GM12878 (cell line): ENCODE data around the gene OSBPL10. TPM values are rescaled to one million over a fixed set of nuclear protein-coding genes. Genes with fewer than 3 reads are reported as not detected.

Experiments
- ATAC-seq: fragments of 200-7000 bp; cut with Tn5 transposase; 3 replicates; pipeline ENCODE4 v1.9.1; 2020; ENCODE audit warnings: mild to moderate bottlenecking, moderate library complexity
- Bru-seq: library from RNA; stranded (reverse); fragments of 400-500 nt; gene quantifications from one replicate; lab custom pipeline; 2021; lab: Mats Ljungman, UMichigan
- BruChase-seq, 2 experiments: library from RNA; stranded (reverse); fragments of 400-500 nt; gene quantifications; one replicate each; lab custom pipeline; 2021; lab: Mats Ljungman, UMichigan
- BruUV-seq: library from RNA; stranded (reverse); fragments of 400-500 nt; replicated peaks from 2 replicates; lab custom pipeline; 2021; lab: Mats Ljungman, UMichigan
- CTCF ChIA-PET: fragments of 300-600 bp; sonication (Branson Sonifier 250); formaldehyde crosslinking; extraction: SDS; loops from one replicate; lab custom pipeline; 2021; ENCODE audit warnings: inconsistent platforms; lab: Yijun Ruan, JAX
- POLR2A ChIA-PET: fragments of 350-600 bp; formaldehyde crosslinking; extraction: SDS; loops from one replicate; lab custom pipeline; 2021; ENCODE audit warnings: inconsistent platforms; lab: Charles Lee
- RAD21 ChIA-PET: fragments of 300-600 bp; sonication (Branson Sonifier 250); formaldehyde crosslinking; loops from one replicate; lab custom pipeline; 2023; ENCODE audit warnings: antibody characterized with exemption; ENCODE audit not compliant: unreplicated experiment; lab: Charles Lee
- SMC1A ChIA-PET: fragments of 300-600 bp; sonication (Branson Sonifier 250); formaldehyde crosslinking; loops from one replicate; lab custom pipeline; 2023; ENCODE audit not compliant: unreplicated experiment, uncharacterized antibody; lab: Charles Lee
- DNase-seq: peaks from one replicate; pipeline ENCODE4 v3.0.0-alpha.2; 2011; ENCODE audit warnings: low read depth, low spot score
- FAIRE-seq: peaks from 3 replicates; lab custom pipeline; 2011; peaks lifted over from hg19 to GRCh38; lab: Jason Lieb, UNC
- H2AFZ ChIP-seq: 2 replicates; pipeline ENCODE4 v1.6.0; 2011; ENCODE audit warnings: low read depth, low read length, control low read depth; ENCODE audit not compliant: control insufficient read depth
- H3K27ac ChIP-seq: 2 replicates; pipeline ENCODE4 v1.5.1; 2011; ENCODE audit warnings: control low read depth; ENCODE audit not compliant: control insufficient read depth, insufficient read depth
- H3K27me3 ChIP-seq, 2 experiments: replicated peaks in 1 of 2; 2 replicates each; pipeline versions ENCODE4 v1.6.0 to v1.6.1; 2011; ENCODE audit warnings: low read length in 1 of 2; ENCODE audit not compliant: control insufficient read depth in 2 of 2, insufficient read depth in 2 of 2
- H3K36me3 ChIP-seq, 2 experiments: 2 replicates each; pipeline ENCODE4 v1.5.1; 2011; ENCODE audit warnings: low read length in 1 of 2; ENCODE audit not compliant: control insufficient read depth in 2 of 2, insufficient read depth in 2 of 2
- H3K4me1 ChIP-seq: 2 replicates; pipeline ENCODE4 v1.6.1; 2011; ENCODE audit warnings: mild to moderate bottlenecking, low read length, moderate library complexity, mixed read lengths; ENCODE audit not compliant: control insufficient read depth, insufficient read depth
- H3K4me2 ChIP-seq: 2 replicates; pipeline ENCODE4 v1.6.0; 2011; ENCODE audit warnings: control low read depth; ENCODE audit not compliant: control insufficient read depth, insufficient read depth
- H3K4me3 ChIP-seq: fragments of 200-600 bp; sonication (generic); 2 replicates; pipeline ENCODE4 v1.5.1; 2016
- H3K79me2 ChIP-seq: 2 replicates; pipeline ENCODE4 v1.6.0; 2011; ENCODE audit warnings: low read length; ENCODE audit not compliant: control insufficient read depth, insufficient read depth
- H3K9ac ChIP-seq: 2 replicates; pipeline ENCODE4 v1.8.0; 2011; ENCODE audit warnings: low read length, control low read depth, mixed read lengths; ENCODE audit not compliant: control insufficient read depth, insufficient read depth
- H3K9me3 ChIP-seq: replicated peaks from 3 replicates; pipeline ENCODE4 v1.5.1; 2011; ENCODE audit warnings: mild to moderate bottlenecking, low read length; ENCODE audit not compliant: control insufficient read depth, insufficient read depth
- H4K20me1 ChIP-seq: 2 replicates; pipeline ENCODE4 v1.6.0; 2011; ENCODE audit not compliant: control insufficient read depth, insufficient read depth
- DPF2 ChIP-seq: fragments of 450-650 bp; IDR thresholded peaks from 2 replicates; pipeline ENCODE4 v1.6.1; 2017; ENCODE audit warnings: mild to moderate bottlenecking
- JUND ChIP-seq: IDR thresholded peaks from 2 replicates; pipeline ENCODE4 v1.6.1; 2012; ENCODE audit warnings: low read depth, mild to moderate bottlenecking, low read length, improper control_type of control experiment, moderate library complexity
- MLLT1 ChIP-seq: fragments of 450-650 bp; IDR thresholded peaks from 2 replicates; pipeline ENCODE4 v1.6.1; 2016; ENCODE audit warnings: mild to moderate bottlenecking
- PAX8 ChIP-seq: fragments of 450-650 bp; IDR thresholded peaks from 2 replicates; pipeline ENCODE4 v1.6.1; 2017; ENCODE audit warnings: mild to moderate bottlenecking, moderate library complexity
- SUZ12 ChIP-seq: fragments of 200-600 bp; sonication (generic); IDR thresholded peaks from one replicate; pipeline ENCODE4 v1.6.1; 2018; ENCODE audit warnings: antibody characterized with exemption, mild to moderate bottlenecking; ENCODE audit not compliant: unreplicated experiment
- WGBS: methylation state at CpG from one replicate; pipeline ENCODE4 v1.1.6; 2016; ENCODE audit warnings: low lambda C conversion rate; ENCODE audit not compliant: insufficient replicate concordance, insufficient coverage; ENCODE audit errors: missing lambda C conversion rate; 5-methylcytosine and 5-hydroxymethylcytosine counted together
- in situ Hi-C: fragments of 300-500 bp; cut with MboI; formaldehyde crosslinking; loops from 9 replicates; pipeline ENCODE4 v1.14.3; 2018; ENCODE audit warnings: mixed read lengths
- intact Hi-C: fragments of 100-400 bp; cut with micrococcal nuclease; formaldehyde crosslinking; loops from one replicate; pipeline ENCODE4 v1.14.2; 2022; ENCODE audit not compliant: unreplicated experiment
- long read RNA-seq, 2 experiments: library from polyadenylated mRNA; unstranded; transcript quantifications; one replicate each; pipeline ENCODE4 v2.0.0, GENCODE V29; 2019 to 2020
- polyA minus RNA-seq, 3 experiments: library from RNA; depleted of rRNA, polyadenylated mRNA; stranded (reverse); fragments of >200 nt; gene quantifications; 2 replicates each; pipeline ENCODE4 v1.2.3, GENCODE V29; 2011
- polyA plus RNA-seq, 11 experiments: library from polyadenylated mRNA; depleted of rRNA in 4 of 11; unstranded in 6 of 11; stranded (reverse) in 5 of 11; fragments of >200 nt; fragmentation: Nextera tagmentation in 4 of 11; fragmentation: Illumina TruSeq in 1 of 11; extraction: Ambion mirVana in 4 of 11; extraction: Trizol in 1 of 11; gene quantifications; 1 replicate in 1 of 11; 2 replicates in 10 of 11; pipeline versions ENCODE4 v1.2.1 to v1.2.3, GENCODE V29; 2011 to 2016; ENCODE audit warnings: inconsistent platforms in 2 of 11, missing spikeins in 2 of 11, low read depth in 1 of 11
- total RNA-seq, 4 experiments: library from RNA; depleted of rRNA in 3 of 4; stranded (reverse); fragments of >200 nt in 3 of 4; fragmentation: Illumina TruSeq in 1 of 4; extraction: Trizol in 1 of 4; gene quantifications; 2 replicates each; pipeline versions ENCODE4 v1.2.1 to v1.2.3, GENCODE V29; 2013 to 2021

The OSBPL10 gene
- not detected in 2 replicates for total RNA-seq (2013; cell fraction: nucleolus; rRNA removed)
- total RNA-seq (2014; rRNA removed), result not detected in 2 replicates
- not detected in 2 replicates for total RNA-seq (2014; rRNA removed; fragmentation: Illumina TruSeq; extraction: Trizol)
- 0.03 and 0.24 TPM in 2 replicates for total RNA-seq (2021)
- 0.22 TPM for polyA plus RNA-seq (2011; ENCODE audit: low read depth)
- polyA plus RNA-seq (2011; rRNA removed), result not detected in 2 replicates
- not detected in 2 replicates for polyA plus RNA-seq (2011; cell fraction: cytosol; rRNA removed)
- not detected in 2 replicates for polyA plus RNA-seq (2011; cell fraction: nucleus; rRNA removed)
- polyA plus RNA-seq (2012), result 0.10 and 0.35 TPM in 2 replicates
- polyA plus RNA-seq (2014; fragmentation: Illumina TruSeq; extraction: Trizol), result not detected in 2 replicates
- under 1 TPM; 0.03 to 0.15 TPM for polyA plus RNA-seq (2014; fragmentation: Nextera tagmentation; extraction: Ambion mirVana)
- 0.03 TPM in 1 of 2 replicates, not detected in the other for polyA plus RNA-seq (2014; rRNA removed)
- under 1 TPM; 0.09 to 0.25 TPM for polyA plus RNA-seq (2016; fragmentation: Nextera tagmentation; extraction: Ambion mirVana)
- not detected in 2 replicates for polyA minus RNA-seq (2011; rRNA and poly(A)+ RNA removed)
- 1.9 TPM in 1 of 2 replicates, not detected in the other for polyA minus RNA-seq (2011; cell fraction: cytosol; rRNA and poly(A)+ RNA removed)
- 0.96 TPM in 1 of 2 replicates, not detected in the other for polyA minus RNA-seq (2011; cell fraction: nucleus; rRNA and poly(A)+ RNA removed)
- Bru-seq, nascent RNA, result percentile 13 among the genes with signal in this experiment
- percentile 12 among the genes with signal in this experiment for BruChase-seq, experiment 1, labeled RNA remaining after a 6-hour chase
- percentile 14 among the genes with signal in this experiment for BruChase-seq, experiment 2, labeled RNA remaining after a 2-hour chase
- long read RNA-seq, experiment 1, result 0 reads
- long read RNA-seq, experiment 2, result 0 reads

GRCh38 chr3:31981206-31982181, at the start of gene OSBPL10, which contains the start of gene ZNF860:
Gene OSBPL10 (minus strand): TSS chr3:31981262. CDS start chr3:31981179, 83 bp downstream.
Gene ZNF860 (plus strand): TSS chr3:31981750. CDS start chr3:31989080, 7,330 bp downstream.
- no peak within 1 kb of the TSS for H3K9ac ChIP-seq

More at GRCh38 chr3:31981206-31982181, at the start of gene OSBPL10, which contains the start of gene ZNF860:
- TF ChIP-seq SUZ12 (peak; percentile 67), JUND (no peak), DPF2 (no peak), PAX8 (no peak), MLLT1 (no peak)
- no peaks in the 10 kb centered on the region for H4K20me1 ChIP-seq
- peak within 1 kb of the TSS; percentile 92 for H3K4me2 ChIP-seq
- H2AFZ ChIP-seq, result peak within 1 kb of the TSS; percentile 34
- no peaks in the 10 kb centered on the region for H3K36me3 ChIP-seq
- DNase-seq (no peak), ATAC-seq (peak; percentile 47), FAIRE-seq (no peak)
- H3K27me3 ChIP-seq, result peaks cover 10 to 22% of the 10 kb centered on the region in 2 experiments
- intact Hi-C loops (no loop called here), in situ Hi-C loops (no loop called here)
- peak within 1 kb of the TSS; percentile 58; the same call in 1 of the 2 replicates for H3K4me3 ChIP-seq
- 7% methylated on average over 60 of the region's 65 CpGs for WGBS
- POLR2A ChIA-PET, result no interaction called here
- no peaks in the 10 kb centered on the region for H3K9me3 ChIP-seq
- peaks cover 20% of the 10 kb centered on the region for H3K4me1 ChIP-seq
- no peak within 1 kb of the TSS for H3K27ac ChIP-seq
- CTCF ChIA-PET, result no interaction called here
- no peaks in the 10 kb centered on the region for H3K79me2 ChIP-seq
- no TSS peak for BruUV-seq
- RAD21 ChIA-PET, result no interaction called here
- SMC1A ChIA-PET, result interaction anchor here (1.0 to 1.3 kb wide), 2 partner anchors 20 to 26 kb away, joined by 3 read pairs; no protein-coding TSS in a partner anchor
